ENCODE measurements around the gene BIK.

The BIK gene

GRCh38 chr22:43171019-43171491, 60.5 kb downstream of the BIK start:
- Mint-ChIP-seq H3K9me3 (no peaks in the 10 kb centered on the region), H3K27ac (no peak overlapping the region), H3K4me3 (no peak overlapping the region), H3K4me1 (no peaks in the 10 kb centered on the region), H3K27me3 (no peaks in the 10 kb centered on the region), H3K36me3 (peaks cover 76% of the 10 kb centered on the region)
- no peak for ATAC-seq

- Mint-ChIP-seq H3K27ac (no peak overlapping the region), H3K9me3 (no peaks in the 10 kb centered on the region), H3K36me3 (peaks cover 73% of the 10 kb centered on the region), H3K27me3 (no peaks in the 10 kb centered on the region), H3K4me1 (no peaks in the 10 kb centered on the region), H3K4me3 (no peak overlapping the region)
- no peak for ATAC-seq
Observed at GRCh38 chr22:43171607-43172006, 61.1 kb downstream of the BIK start.

GRCh38 chr22:43172191-43172590, 61.6 kb downstream of the BIK start:
- ATAC-seq, result no peak
- no peak overlapping the region for H3K27ac Mint-ChIP-seq
- no peaks in the 10 kb centered on the region for H3K27me3 Mint-ChIP-seq
- no peak overlapping the region for H3K4me3 Mint-ChIP-seq
- peaks cover 73% of the 10 kb centered on the region for H3K36me3 Mint-ChIP-seq
- H3K4me1 Mint-ChIP-seq, result no peaks in the 10 kb centered on the region
- H3K9me3 Mint-ChIP-seq, result no peaks in the 10 kb centered on the region

GRCh38 chr22:43173566-43173965, 63.0 kb downstream of the BIK start:
- ATAC-seq, result no peak
- no peaks in the 10 kb centered on the region for H3K9me3 Mint-ChIP-seq
- H3K27me3 Mint-ChIP-seq, result no peaks in the 10 kb centered on the region
- no peak overlapping the region for H3K27ac Mint-ChIP-seq
- H3K4me1 Mint-ChIP-seq, result no peaks in the 10 kb centered on the region
- H3K4me3 Mint-ChIP-seq, result no peak overlapping the region
- H3K36me3 Mint-ChIP-seq, result peaks cover 67% of the 10 kb centered on the region

- Mint-ChIP-seq H3K27me3 (no peaks in the 10 kb centered on the region), H3K4me1 (no peaks in the 10 kb centered on the region), H3K9me3 (no peaks in the 10 kb centered on the region), H3K27ac (no peak overlapping the region), H3K4me3 (no peak overlapping the region), H3K36me3 (peaks cover 67% of the 10 kb centered on the region)
- no peak for ATAC-seq
Observed at GRCh38 chr22:43173976-43174720, 63.6 kb downstream of the BIK start.

- Mint-ChIP-seq H3K27me3 (no peaks in the 10 kb centered on the region), H3K4me3 (no peak overlapping the region), H3K36me3 (peaks cover 68% of the 10 kb centered on the region), H3K9me3 (no peaks in the 10 kb centered on the region), H3K4me1 (no peaks in the 10 kb centered on the region), H3K27ac (no peak overlapping the region)
- ATAC-seq, result no peak
Observed at GRCh38 chr22:43174941-43175531, 64.5 kb downstream of the BIK start.

GRCh38 chr22:43176090-43176489, 65.5 kb downstream of the BIK start:
- Mint-ChIP-seq H3K4me3 (no peak overlapping the region), H3K4me1 (no peaks in the 10 kb centered on the region), H3K27me3 (no peaks in the 10 kb centered on the region), H3K27ac (no peak overlapping the region), H3K9me3 (no peaks in the 10 kb centered on the region), H3K36me3 (peaks cover 68% of the 10 kb centered on the region)
- no peak for ATAC-seq

- Mint-ChIP-seq H3K36me3 (peaks cover 68% of the 10 kb centered on the region), H3K9me3 (no peaks in the 10 kb centered on the region), H3K27me3 (no peaks in the 10 kb centered on the region), H3K4me1 (no peaks in the 10 kb centered on the region), H3K27ac (no peak overlapping the region), H3K4me3 (no peak overlapping the region)
- no peak for ATAC-seq
Observed at GRCh38 chr22:43177479-43177878, 66.9 kb downstream of the BIK start.

All from stimulated activated memory B cell treated with anti-CD40 and anti-IgM and Interleukin-4, amounts not matched to agents 10 μg/mL and 1 μg/mL and 100 μg/mL, for 72 hours (primary cell).